HEK293 (cell line): ENCODE results near the gene SYTL1.
A peak's percentile ranks its signal among the peaks of the same experiment; 100 is the strongest.

ENCODE experiments used
- CTCF ChIA-PET: fragments of 350-600 bp; formaldehyde crosslinking; extraction: SDS; loops from one replicate; lab custom pipeline; 2021; ENCODE audit warnings: antibody characterized with exemption; lab: Yijun Ruan, JAX
- POLR2A ChIA-PET: fragments of 300-600 bp; formaldehyde crosslinking; extraction: SDS; loops from one replicate; lab custom pipeline; 2020; ENCODE audit warnings: antibody characterized with exemption, inconsistent platforms; lab: Yijun Ruan, JAX
- H3K27ac ChIP-seq: fragments of 200-500 bp; sonication (Bioruptor generic); 2 replicates; pipeline ENCODE4 v1.5.1; 2014; ENCODE audit warnings: low read depth, low read length, control low read depth, inconsistent platforms; ENCODE audit errors: extremely low read depth
- H3K36me3 ChIP-seq, 2 experiments: fragments of 200-500 bp in 1 of 2; sonication (Bioruptor generic) in 1 of 2; 1 replicate in 1 of 2; 2 replicates in 1 of 2; pipeline ENCODE4 v1.5.1; 2014 to 2017; ENCODE audit warnings: inconsistent platforms in 2 of 2, low read length in 2 of 2; ENCODE audit not compliant: control insufficient read depth in 2 of 2, insufficient read depth in 1 of 2
- H3K4me1 ChIP-seq: fragments of 200-500 bp; sonication (Bioruptor generic); 2 replicates; pipeline ENCODE4 v1.5.1; 2014; ENCODE audit warnings: mild to moderate bottlenecking, low read length, inconsistent platforms; ENCODE audit not compliant: control insufficient read depth, insufficient read depth
- H3K4me3 ChIP-seq: 2 replicates; pipeline ENCODE4 v1.5.1; 2011; ENCODE audit warnings: low read depth, mild to moderate bottlenecking, control low read depth, low read length, moderate library complexity
- H3K9me3 ChIP-seq: fragments of 200-500 bp; sonication (Bioruptor generic); 2 replicates; pipeline ENCODE4 v1.5.1; 2014; ENCODE audit warnings: low read depth, low read length, inconsistent platforms; ENCODE audit not compliant: control insufficient read depth, insufficient read depth
- EGR2 ChIP-seq: fragments of 450-650 bp; formaldehyde crosslinking; IDR thresholded peaks from 2 replicates; pipeline ENCODE4 v1.5.1; 2016; ENCODE audit warnings: low read depth, missing biosample characterization, missing genetic modification characterization
- GFI1B ChIP-seq: fragments of 450-650 bp; formaldehyde crosslinking; IDR thresholded peaks from 2 replicates; pipeline ENCODE4 v1.5.1; 2016; ENCODE audit warnings: missing biosample characterization, missing genetic modification characterization
- GLIS1 ChIP-seq: fragments of 450-650 bp; formaldehyde crosslinking; IDR thresholded peaks from 2 replicates; pipeline ENCODE4 v1.5.1; 2016; ENCODE audit warnings: missing biosample characterization, missing genetic modification characterization
- KLF1 ChIP-seq: fragments of 450-650 bp; formaldehyde crosslinking; IDR thresholded peaks from 2 replicates; pipeline ENCODE4 v1.5.1; 2016; ENCODE audit warnings: missing biosample characterization, missing genetic modification characterization
- KLF16 ChIP-seq: fragments of 450-650 bp; formaldehyde crosslinking; IDR thresholded peaks from 2 replicates; pipeline ENCODE4 v1.5.1; 2017; ENCODE audit warnings: missing biosample characterization, missing genetic modification characterization
- KLF8 ChIP-seq: fragments of 450-650 bp; formaldehyde crosslinking; IDR thresholded peaks from 2 replicates; pipeline ENCODE4 v1.5.1; 2016; ENCODE audit warnings: missing biosample characterization, missing genetic modification characterization
- SCRT1 ChIP-seq: fragments of 450-650 bp; formaldehyde crosslinking; IDR thresholded peaks from 2 replicates; pipeline ENCODE4 v1.5.1; 2016; ENCODE audit warnings: missing biosample characterization, missing genetic modification characterization, borderline replicate concordance
- SP3 ChIP-seq: fragments of 450-650 bp; formaldehyde crosslinking; IDR thresholded peaks from 2 replicates; pipeline ENCODE4 v1.5.1; 2016; ENCODE audit warnings: missing biosample characterization, missing genetic modification characterization
- SP7 ChIP-seq: fragments of 450-650 bp; formaldehyde crosslinking; IDR thresholded peaks from 2 replicates; pipeline ENCODE4 v1.5.1; 2016; ENCODE audit warnings: missing biosample characterization, missing genetic modification characterization
- ZBTB20 ChIP-seq: fragments of 450-650 bp; formaldehyde crosslinking; IDR thresholded peaks from 2 replicates; pipeline ENCODE4 v1.5.1; 2016; ENCODE audit warnings: missing biosample characterization, missing genetic modification characterization
- ZFP69B ChIP-seq: fragments of 450-650 bp; formaldehyde crosslinking; IDR thresholded peaks from 2 replicates; pipeline ENCODE4 v1.5.1; 2016; ENCODE audit warnings: missing biosample characterization, missing genetic modification characterization
- ZNF23 ChIP-seq: fragments of 450-650 bp; formaldehyde crosslinking; IDR thresholded peaks from 2 replicates; pipeline ENCODE4 v1.5.1; 2016; ENCODE audit warnings: missing biosample characterization, missing genetic modification characterization, borderline replicate concordance
- ZNF248 ChIP-seq: fragments of 450-650 bp; formaldehyde crosslinking; IDR thresholded peaks from 2 replicates; pipeline ENCODE4 v1.5.1; 2017; ENCODE audit warnings: missing biosample characterization, missing genetic modification characterization
- ZNF311 ChIP-seq: fragments of 450-650 bp; formaldehyde crosslinking; IDR thresholded peaks from 2 replicates; pipeline ENCODE4 v1.5.1; 2017; ENCODE audit warnings: missing biosample characterization, missing genetic modification characterization, borderline replicate concordance
- ZNF366 ChIP-seq: fragments of 450-650 bp; formaldehyde crosslinking; conservative IDR thresholded peaks from 2 replicates; pipeline ENCODE4 v1.5.1; 2016; ENCODE audit warnings: missing biosample characterization, missing genetic modification characterization
- ZNF529 ChIP-seq: fragments of 450-650 bp; formaldehyde crosslinking; IDR thresholded peaks from 2 replicates; pipeline ENCODE4 v1.5.1; 2017; ENCODE audit warnings: missing genetic modification characterization, missing biosample characterization; ENCODE audit not compliant: insufficient replicate concordance
- ZNF600 ChIP-seq: fragments of 450-650 bp; formaldehyde crosslinking; IDR thresholded peaks from 2 replicates; pipeline ENCODE4 v1.5.1; 2016; ENCODE audit warnings: missing biosample characterization, missing genetic modification characterization
- ZNF654 ChIP-seq: fragments of 450-650 bp; formaldehyde crosslinking; IDR thresholded peaks from 2 replicates; pipeline ENCODE4 v1.5.1; 2016; ENCODE audit warnings: low read depth, missing biosample characterization, missing genetic modification characterization
- ZNF658 ChIP-seq: fragments of 450-650 bp; formaldehyde crosslinking; IDR thresholded peaks from 2 replicates; pipeline ENCODE4; 2016; ENCODE audit warnings: missing biosample characterization, missing genetic modification characterization
- ZNF664 ChIP-seq: fragments of 450-650 bp; formaldehyde crosslinking; IDR thresholded peaks from 2 replicates; pipeline ENCODE4 v1.5.1; 2016; ENCODE audit warnings: missing biosample characterization, missing genetic modification characterization
- ZNF670 ChIP-seq: fragments of 450-650 bp; formaldehyde crosslinking; IDR thresholded peaks from 2 replicates; pipeline ENCODE4 v1.5.1; 2016; ENCODE audit warnings: missing biosample characterization, missing genetic modification characterization, low read depth
- ZNF747 ChIP-seq: fragments of 450-650 bp; formaldehyde crosslinking; IDR thresholded peaks from 2 replicates; pipeline ENCODE4 v1.5.1; 2016; ENCODE audit warnings: missing biosample characterization, missing genetic modification characterization
- TF ChIP-seq, protein P1 (sequence below): fragments of 450-650 bp; formaldehyde crosslinking; IDR thresholded peaks from 2 replicates; pipeline ENCODE4 v1.5.1; 2016; ENCODE audit warnings: missing biosample characterization, missing genetic modification characterization
- TF ChIP-seq, protein P2 (sequence below): fragments of 450-650 bp; formaldehyde crosslinking; IDR thresholded peaks from 2 replicates; pipeline ENCODE4 v1.5.1; 2016; ENCODE audit warnings: missing biosample characterization, missing genetic modification characterization
- TF ChIP-seq, protein P3 (sequence below): fragments of 450-650 bp; formaldehyde crosslinking; IDR thresholded peaks from 2 replicates; pipeline ENCODE4 v1.5.1; 2016; ENCODE audit warnings: missing biosample characterization, missing genetic modification characterization
- TF ChIP-seq, protein P4 (sequence below): sonication (generic); formaldehyde crosslinking; IDR thresholded peaks from 2 replicates; pipeline ENCODE4 v1.8.1; 2022; ENCODE audit warnings: mild to moderate bottlenecking, moderate library complexity, missing genetic modification reagents

The SYTL1 gene

DNA sequence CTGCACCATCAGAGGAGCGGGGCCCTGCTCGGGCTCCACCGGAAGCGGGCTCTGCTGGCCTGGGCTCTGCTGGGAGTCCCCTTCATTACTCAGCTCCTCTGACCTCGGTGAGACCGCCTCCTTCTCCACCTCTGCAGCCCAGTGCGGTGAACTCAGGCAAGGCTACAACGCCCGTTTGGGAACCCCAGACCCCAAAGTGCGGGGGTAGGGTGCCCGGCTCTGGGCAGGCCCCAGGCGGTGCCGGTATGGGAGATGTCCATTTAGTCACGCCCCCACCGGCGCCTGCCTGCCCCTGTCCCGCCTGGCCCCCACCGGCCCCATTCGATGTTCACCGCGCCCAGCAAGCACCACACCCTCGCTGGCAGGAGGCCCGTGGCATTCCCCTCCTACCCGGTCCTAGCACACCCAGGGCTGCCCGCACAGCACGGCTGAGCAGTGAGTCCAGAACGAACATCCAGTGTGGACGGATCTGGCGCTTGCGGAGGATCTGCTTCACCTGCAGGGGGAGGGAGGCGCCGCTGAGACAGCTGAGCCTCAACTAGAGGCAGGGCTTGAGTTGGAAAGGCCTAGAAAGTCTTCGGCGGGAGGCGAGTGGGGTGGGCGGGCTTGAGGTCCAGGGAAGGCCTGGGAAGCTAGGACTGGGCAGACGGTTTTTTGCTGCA is 14.9 kb downstream of the SYTL1 start:
- no peak overlapping the region for H3K27ac ChIP-seq
- no peak overlapping the region for H3K4me3 ChIP-seq
- no peaks in the 10 kb centered on the region for H3K4me1 ChIP-seq
- H3K36me3 ChIP-seq = peaks cover 0 to 44% of the 10 kb centered on the region in 2 experiments; a peak in 1 of 3 replicates
- CTCF ChIA-PET = interaction anchor here (0.5 to 7.8 kb wide), 26 partner anchors 10 to 673 kb away, joined by 3 to 84 read pairs (median 6); partner anchors contain the start of genes FCN3, MAP3K6 and SYTL1
- TF ChIP-seq ZBTB20 (tag by site-specific recombination) = no peak
- no peak for TF ChIP-seq ZNF366 (tag by site-specific recombination)
- TF ChIP-seq ZNF23 (tag by site-specific recombination) = no peak
- TF ChIP-seq ZNF311 (tag by site-specific recombination) = no peak
- TF ChIP-seq, protein P1, sequence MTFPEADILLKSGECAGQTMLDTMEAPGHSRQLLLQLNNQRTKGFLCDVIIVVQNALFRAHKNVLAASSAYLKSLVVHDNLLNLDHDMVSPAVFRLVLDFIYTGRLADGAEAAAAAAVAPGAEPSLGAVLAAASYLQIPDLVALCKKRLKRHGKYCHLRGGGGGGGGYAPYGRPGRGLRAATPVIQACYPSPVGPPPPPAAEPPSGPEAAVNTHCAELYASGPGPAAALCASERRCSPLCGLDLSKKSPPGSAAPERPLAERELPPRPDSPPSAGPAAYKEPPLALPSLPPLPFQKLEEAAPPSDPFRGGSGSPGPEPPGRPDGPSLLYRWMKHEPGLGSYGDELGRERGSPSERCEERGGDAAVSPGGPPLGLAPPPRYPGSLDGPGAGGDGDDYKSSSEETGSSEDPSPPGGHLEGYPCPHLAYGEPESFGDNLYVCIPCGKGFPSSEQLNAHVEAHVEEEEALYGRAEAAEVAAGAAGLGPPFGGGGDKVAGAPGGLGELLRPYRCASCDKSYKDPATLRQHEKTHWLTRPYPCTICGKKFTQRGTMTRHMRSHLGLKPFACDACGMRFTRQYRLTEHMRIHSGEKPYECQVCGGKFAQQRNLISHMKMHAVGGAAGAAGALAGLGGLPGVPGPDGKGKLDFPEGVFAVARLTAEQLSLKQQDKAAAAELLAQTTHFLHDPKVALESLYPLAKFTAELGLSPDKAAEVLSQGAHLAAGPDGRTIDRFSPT (tag by site-specific recombination) = no peak
- TF ChIP-seq ZNF658 (tag by site-specific recombination) = no peak
- peak; percentile 66 for TF ChIP-seq ZNF600 (tag by site-specific recombination)
- TF ChIP-seq ZNF664 (tag by site-specific recombination) = no peak
- TF ChIP-seq, protein P2, sequence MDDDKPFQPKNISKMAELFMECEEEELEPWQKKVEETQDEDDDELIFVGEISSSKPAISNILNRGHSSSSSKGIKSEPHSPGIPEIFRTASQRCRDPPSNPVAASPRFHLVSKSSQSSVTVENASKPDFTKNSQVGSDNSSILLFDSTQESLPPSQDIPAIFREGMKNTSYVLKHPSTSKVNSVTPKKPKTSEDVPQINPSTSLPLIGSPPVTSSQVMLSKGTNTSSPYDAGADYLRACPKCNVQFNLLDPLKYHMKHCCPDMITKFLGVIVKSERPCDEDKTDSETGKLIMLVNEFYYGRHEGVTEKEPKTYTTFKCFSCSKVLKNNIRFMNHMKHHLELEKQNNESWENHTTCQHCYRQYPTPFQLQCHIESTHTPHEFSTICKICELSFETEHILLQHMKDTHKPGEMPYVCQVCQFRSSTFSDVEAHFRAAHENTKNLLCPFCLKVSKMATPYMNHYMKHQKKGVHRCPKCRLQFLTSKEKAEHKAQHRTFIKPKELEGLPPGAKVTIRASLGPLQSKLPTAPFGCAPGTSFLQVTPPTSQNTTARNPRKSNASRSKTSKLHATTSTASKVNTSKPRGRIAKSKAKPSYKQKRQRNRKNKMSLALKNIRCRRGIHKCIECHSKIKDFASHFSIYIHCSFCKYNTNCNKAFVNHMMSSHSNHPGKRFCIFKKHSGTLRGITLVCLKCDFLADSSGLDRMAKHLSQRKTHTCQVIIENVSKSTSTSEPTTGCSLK (tag by site-specific recombination) = no peak
- TF ChIP-seq ZNF248 (tag by site-specific recombination) = no peak
- TF ChIP-seq EGR2 (tag by site-specific recombination) = no peak
- TF ChIP-seq KLF1 = 0 out of 2 replicates have a peak, but pooled peaks have one; percentile 36
- no peak for TF ChIP-seq GFI1B (tag by site-specific recombination)
- POLR2A ChIA-PET = interaction anchor here (4.4 kb wide), 1 partner anchor 9 kb away, joined by 23 read pairs; the partner anchor contains the start of gene MAP3K6
- no peaks in the 10 kb centered on the region for H3K9me3 ChIP-seq

DNA sequence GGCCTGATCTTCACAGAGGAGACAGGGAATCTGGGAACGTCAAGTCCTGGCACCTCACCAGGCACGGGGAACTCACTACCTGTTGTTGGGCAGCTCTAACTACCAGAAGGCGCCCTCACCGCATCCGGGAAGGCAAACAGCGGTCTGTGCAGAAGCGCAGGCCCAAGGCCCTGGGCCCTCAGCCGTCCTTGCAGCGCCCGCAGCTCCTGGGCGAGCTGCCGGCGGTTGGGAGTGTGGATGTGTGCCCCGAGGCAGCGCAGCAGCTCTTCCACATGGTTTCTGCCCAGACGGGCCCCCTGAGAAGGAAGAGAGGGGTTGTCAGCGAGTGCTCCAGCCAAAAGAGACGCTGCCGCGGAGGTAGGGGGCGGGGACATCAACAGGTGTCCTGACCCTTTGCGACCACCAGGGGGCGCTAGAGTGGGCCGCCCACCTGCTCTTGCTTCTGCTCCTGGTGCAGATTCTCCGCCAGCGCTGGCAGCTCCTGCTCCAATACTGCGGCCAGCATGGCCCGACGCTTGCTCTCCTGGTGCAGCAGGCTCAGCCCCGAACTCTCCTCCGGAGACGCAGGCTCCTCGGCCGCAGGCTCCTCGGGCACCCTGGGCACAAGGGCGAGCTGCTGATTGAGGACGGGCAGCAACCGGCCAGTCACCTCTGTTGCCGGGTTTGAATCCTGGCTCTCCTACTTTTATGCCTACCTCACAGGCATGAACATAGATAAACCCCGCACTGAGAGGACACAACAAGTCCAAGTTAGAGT is 15.6 kb downstream of the SYTL1 start:
- Histone ChIP-seq H3K36me3 (peaks cover 0 to 51% of the 10 kb centered on the region in 2 experiments; a peak in 1 of 3 replicates), H3K9me3 (no peaks in the 10 kb centered on the region), H3K27ac (no peak overlapping the region), H3K4me3 (no peak overlapping the region), H3K4me1 (no peaks in the 10 kb centered on the region)
- CTCF ChIA-PET = interaction anchor here (0.5 to 7.8 kb wide), 31 partner anchors 9 to 673 kb away, joined by 3 to 84 read pairs (median 5); partner anchors contain the start of genes FCN3, MAP3K6 and SYTL1
- POLR2A ChIA-PET = interaction anchor here (4.4 kb wide), 1 partner anchor 9 kb away, joined by 23 read pairs; the partner anchor contains the start of gene MAP3K6
- TF ChIP-seq SCRT1 (peak; percentile 100), SP3 (peak; percentile 50; the same call in 1 of the 2 replicates), GLIS1 (tag by site-specific recombination) (no peak), ZNF670 (tag by site-specific recombination) (no peak), ZNF654 (tag by site-specific recombination) (peak; percentile 28; the same call in 1 of the 2 replicates), ZNF600 (tag by site-specific recombination) (peak; percentile 96), ZNF529 (no peak), ZFP69B (tag by site-specific recombination) (no peak), KLF8 (peak; percentile 50; the same call in 1 of the 2 replicates), SP7 (tag by site-specific recombination) (0 out of 2 replicates have a peak, but pooled peaks have one; percentile 22), ZNF747 (tag by site-specific recombination) (no peak), KLF16 (tag by site-specific recombination) (peak; percentile 87)
- TF ChIP-seq, protein P3, sequence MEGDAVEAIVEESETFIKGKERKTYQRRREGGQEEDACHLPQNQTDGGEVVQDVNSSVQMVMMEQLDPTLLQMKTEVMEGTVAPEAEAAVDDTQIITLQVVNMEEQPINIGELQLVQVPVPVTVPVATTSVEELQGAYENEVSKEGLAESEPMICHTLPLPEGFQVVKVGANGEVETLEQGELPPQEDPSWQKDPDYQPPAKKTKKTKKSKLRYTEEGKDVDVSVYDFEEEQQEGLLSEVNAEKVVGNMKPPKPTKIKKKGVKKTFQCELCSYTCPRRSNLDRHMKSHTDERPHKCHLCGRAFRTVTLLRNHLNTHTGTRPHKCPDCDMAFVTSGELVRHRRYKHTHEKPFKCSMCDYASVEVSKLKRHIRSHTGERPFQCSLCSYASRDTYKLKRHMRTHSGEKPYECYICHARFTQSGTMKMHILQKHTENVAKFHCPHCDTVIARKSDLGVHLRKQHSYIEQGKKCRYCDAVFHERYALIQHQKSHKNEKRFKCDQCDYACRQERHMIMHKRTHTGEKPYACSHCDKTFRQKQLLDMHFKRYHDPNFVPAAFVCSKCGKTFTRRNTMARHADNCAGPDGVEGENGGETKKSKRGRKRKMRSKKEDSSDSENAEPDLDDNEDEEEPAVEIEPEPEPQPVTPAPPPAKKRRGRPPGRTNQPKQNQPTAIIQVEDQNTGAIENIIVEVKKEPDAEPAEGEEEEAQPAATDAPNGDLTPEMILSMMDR (tag by site-specific recombination) = peak; percentile 94
- TF ChIP-seq, protein P4, sequence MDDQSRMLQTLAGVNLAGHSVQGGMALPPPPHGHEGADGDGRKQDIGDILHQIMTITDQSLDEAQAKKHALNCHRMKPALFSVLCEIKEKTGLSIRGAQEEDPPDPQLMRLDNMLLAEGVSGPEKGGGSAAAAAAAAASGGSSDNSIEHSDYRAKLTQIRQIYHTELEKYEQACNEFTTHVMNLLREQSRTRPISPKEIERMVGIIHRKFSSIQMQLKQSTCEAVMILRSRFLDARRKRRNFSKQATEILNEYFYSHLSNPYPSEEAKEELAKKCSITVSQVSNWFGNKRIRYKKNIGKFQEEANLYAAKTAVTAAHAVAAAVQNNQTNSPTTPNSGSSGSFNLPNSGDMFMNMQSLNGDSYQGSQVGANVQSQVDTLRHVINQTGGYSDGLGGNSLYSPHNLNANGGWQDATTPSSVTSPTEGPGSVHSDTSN = peak; percentile 67; the same call in 1 of the 2 replicates
